Measurements from ENCODE around the gene MAMSTR. TPM values are rescaled to one million over a fixed set of nuclear protein-coding genes. Genes with fewer than 3 reads are reported as not detected.

Gene MAMSTR
- total and polyA plus RNA-seq, 10 of the 15 experiments (the other 5 are each of a cell fraction or from before 2014, with no cell fraction given) = 0.04 to 0.73 (median 0.31) TPM; not detected in 1

- in situ Hi-C loops (cut with MboI) = no loop called here
- ChIA-PET POLR2A (no interaction called here), RAD21 (ENCODE audit: unreplicated experiment) (no interaction called here), SMC1A (ENCODE audit: uncharacterized antibody, unreplicated experiment) (no interaction called here), CTCF (no interaction called here)
- no peaks in the 10 kb centered on the region for H3K79me2 ChIP-seq (ENCODE audit: control insufficient read depth, insufficient read depth, low read length)
- H3K4me2 ChIP-seq (ENCODE audit: control insufficient read depth, insufficient read depth) = no peak overlapping the region
- H3K27me3 ChIP-seq (replicated peaks in 1 of 2; ENCODE audit: control insufficient read depth in 2 of 2, insufficient read depth in 2 of 2, low read length in 1 of 2) = no peaks in the 10 kb centered on the region
- H3K9ac ChIP-seq (ENCODE audit: control insufficient read depth, insufficient read depth, low read length) = no peak overlapping the region
- 79% methylated on average over 13 of the region's 13 CpGs for WGBS (ENCODE audit: insufficient coverage, insufficient replicate concordance, low lambda C conversion rate, missing lambda C conversion rate)
- H3K4me3 ChIP-seq = no peak overlapping the region
- no peaks in the 10 kb centered on the region; the same call in 1 of the 2 replicates for H3K4me1 ChIP-seq (ENCODE audit: control insufficient read depth, insufficient read depth, low read length)
- intact Hi-C loops (cut with micrococcal nuclease; ENCODE audit: unreplicated experiment) = no loop called here
- no peaks in the 10 kb centered on the region for H3K9me3 ChIP-seq (replicated peaks; ENCODE audit: control insufficient read depth, insufficient read depth, low read length)
- no peak for FAIRE-seq
- no TSS peak for BruUV-seq (replicated peaks)
- H2AFZ ChIP-seq (ENCODE audit: control insufficient read depth, low read depth, low read length) = no peak overlapping the region
- H3K27ac ChIP-seq (ENCODE audit: control insufficient read depth, insufficient read depth) = no peak overlapping the region
- DNase-seq (ENCODE audit: low read depth, low spot score) = no peak
- no peaks in the 10 kb centered on the region for H3K36me3 ChIP-seq (ENCODE audit: control insufficient read depth in 2 of 2, insufficient read depth in 2 of 2, low read length in 1 of 2)
- no peaks in the 10 kb centered on the region for H4K20me1 ChIP-seq (ENCODE audit: control insufficient read depth, insufficient read depth)
- ATAC-seq = no peak
- TF ChIP-seq WRNIP1 (IDR thresholded peaks at IDR 0.05; ENCODE audit: borderline replicate concordance, low read depth, low read length) (no peak), ZNF217 (IDR thresholded peaks at IDR 0.05) (no peak), TCF7 (IDR thresholded peaks at IDR 0.05; ENCODE audit: borderline replicate concordance) (no peak), CBX3 (IDR thresholded peaks at IDR 0.05; ENCODE audit: borderline replicate concordance, low read depth) (no peak), DPF2 (IDR thresholded peaks at IDR 0.05) (no peak), PRDM15 (CRISPR knock-in tag; IDR thresholded peaks at IDR 0.05) (no peak)
Measured at GRCh38 chr19:48702701-48703100, 16.8 kb downstream of the MAMSTR start.
